Esophagus muscularis mucosa (tissue), 4 donors: ENCODE data around the gene MACROD2. TPM values are rescaled to one million over a fixed set of nuclear protein-coding genes. Genes with fewer than 3 reads are reported as not detected.

Source experiments
- DNase-seq: peaks from one replicate; pipeline ENCODE4 v3.0.0-alpha.2; 2017; ENCODE audit errors: extremely low spot score
- H3K27ac ChIP-seq, 4 donors: fragments of 200-600 bp; sonication (generic); replicated peaks in 1 of 4; 1 replicate in 3 of 4; 2 replicates in 1 of 4; pipeline ENCODE4 v1.5.1; 2016 to 2019; ENCODE audit warnings: mild to moderate bottlenecking in 1 of 4
- H3K27me3 ChIP-seq, 4 donors: fragments of 200-600 bp; sonication (generic); one replicate each; pipeline versions ENCODE4 v1.5.1 to v1.6.0; 2016 to 2019
- H3K36me3 ChIP-seq, 4 donors: fragments of 200-600 bp; sonication (generic); one replicate each; pipeline ENCODE4 v1.5.1; 2016 to 2019
- H3K4me1 ChIP-seq, 4 donors: fragments of 200-600 bp; sonication (generic); one replicate each; pipeline ENCODE4 v1.5.1; 2016 to 2019
- H3K4me3 ChIP-seq, 4 donors: fragments of 200-600 bp; sonication (generic); 1 replicate in 2 of 4; 2 replicates in 2 of 4; pipeline ENCODE4 v1.5.1; 2016 to 2019; ENCODE audit warnings: mild to moderate bottlenecking in 4 of 4, moderate library complexity in 1 of 4
- H3K9me3 ChIP-seq, 4 donors: fragments of 200-600 bp; sonication (generic); 1 replicate in 3 of 4; 2 replicates in 1 of 4; pipeline ENCODE4 v1.5.1; 2016 to 2019
- CTCF ChIP-seq, 3 experiments: fragments of 200-600 bp in 2 of 3; fragments of 450-650 bp in 1 of 3; sonication (generic) in 2 of 3; IDR thresholded peaks; one replicate each; pipeline ENCODE4 v1.5.1; 2017 to 2019; ENCODE audit warnings: antibody characterized with exemption in 3 of 3, mild to moderate bottlenecking in 2 of 3, moderate library complexity in 1 of 3
- EP300 ChIP-seq: sonication (generic); formaldehyde crosslinking; IDR thresholded peaks from one replicate; pipeline ENCODE4 v1.6.1; 2017; ENCODE audit warnings: antibody characterized with exemption
- POLR2A ChIP-seq: fragments of 450-650 bp; IDR thresholded peaks from one replicate; pipeline ENCODE4 v1.6.1; 2017; ENCODE audit warnings: antibody characterized with exemption, moderate library complexity, mild to moderate bottlenecking, low read depth
- POLR2AphosphoS5 ChIP-seq, 2 donors: sonication (generic); formaldehyde crosslinking; IDR thresholded peaks; one replicate each; pipeline ENCODE4 v1.6.1; 2017; ENCODE audit warnings: antibody characterized with exemption in 2 of 2
- WGBS: methylation state at CpG from one replicate; pipeline ENCODE4 v1.1.5; 2018; 5-methylcytosine and 5-hydroxymethylcytosine counted together
- intact Hi-C: fragments of 100-400 bp; cut with DNase I; formaldehyde crosslinking; loops from one replicate; pipeline ENCODE4 v1.15.1; 2023
- total RNA-seq, 4 donors: library from RNA; depleted of rRNA; stranded (reverse); fragments of >200 nt; gene quantifications; one replicate each; pipeline versions ENCODE4 v1.1.0 to v1.2.1, GENCODE V29; 2016

Gene MACROD2
- total RNA-seq, 4 donors from 2014 or later: 1.4 to 3.6 (median 2.6) TPM

- Histone ChIP-seq H3K4me1 (peaks cover 0 to 6% (median 0%) of the 10 kb centered on the region in 4 donors), H3K27ac (no peak overlapping the region), H3K36me3 (no peaks in the 10 kb centered on the region), H3K4me3 (no peak overlapping the region), H3K9me3 (no peaks in the 10 kb centered on the region), H3K27me3 (no peaks in the 10 kb centered on the region)
- no peak for TF ChIP-seq EP300
- TF ChIP-seq CTCF (IDR thresholded peaks at IDR 0.05): no peak
- TF ChIP-seq POLR2AphosphoS5 (IDR thresholded peaks at IDR 0.05): no peak
- no peak for TF ChIP-seq POLR2A
- no peak for DNase-seq
- intact Hi-C loops: no loop called here
These were observed 499.8 kb downstream of the MACROD2 start for GRCh38 chr20:14495066-14495465.

GRCh38 chr20:14497004-14497403 is 501.7 kb downstream of the MACROD2 start:
- Histone ChIP-seq H3K27ac (no peak overlapping the region), H3K9me3 (no peaks in the 10 kb centered on the region), H3K27me3 (no peaks in the 10 kb centered on the region), H3K36me3 (no peaks in the 10 kb centered on the region), H3K4me1 (peaks cover 0 to 6% (median 0%) of the 10 kb centered on the region in 4 donors), H3K4me3 (no peak overlapping the region)
- DNase-seq: no peak
- 79% methylated on average over 2 of the region's 2 CpGs for WGBS
- TF ChIP-seq CTCF (IDR thresholded peaks at IDR 0.05) (no peak), EP300 (no peak), POLR2A (no peak), POLR2AphosphoS5 (IDR thresholded peaks at IDR 0.05) (no peak)
- intact Hi-C loops: no loop called here

- WGBS: 81% methylated on average over 4 of the region's 4 CpGs
- no peaks in the 10 kb centered on the region for H3K27me3 ChIP-seq
- H3K36me3 ChIP-seq: no peaks in the 10 kb centered on the region
- DNase-seq: no peak
- no peak overlapping the region for H3K4me3 ChIP-seq
- no peaks in the 10 kb centered on the region for H3K9me3 ChIP-seq
- TF ChIP-seq POLR2AphosphoS5 (IDR thresholded peaks at IDR 0.05) (no peak), CTCF (IDR thresholded peaks at IDR 0.05) (no peak), EP300 (no peak), POLR2A (no peak)
- H3K27ac ChIP-seq: no peak overlapping the region
- intact Hi-C loops: no loop called here
- H3K4me1 ChIP-seq: peaks cover 0 to 4% (median 0%) of the 10 kb centered on the region in 4 donors
These were observed 503.5 kb downstream of the MACROD2 start for GRCh38 chr20:14498772-14499171.

- no peaks in the 10 kb centered on the region for H3K36me3 ChIP-seq
- H3K9me3 ChIP-seq: no peaks in the 10 kb centered on the region
- WGBS: 79% methylated on average over 1 of the region's 1 CpG
- TF ChIP-seq CTCF (IDR thresholded peaks at IDR 0.05) (no peak), EP300 (no peak), POLR2A (no peak), POLR2AphosphoS5 (IDR thresholded peaks at IDR 0.05) (no peak)
- intact Hi-C loops: no loop called here
- DNase-seq: no peak
- no peaks in the 10 kb centered on the region for H3K4me1 ChIP-seq
- H3K4me3 ChIP-seq: no peak overlapping the region
- no peaks in the 10 kb centered on the region for H3K27me3 ChIP-seq
- H3K27ac ChIP-seq: no peak overlapping the region
These were observed 510.2 kb downstream of the MACROD2 start for GRCh38 chr20:14505476-14505875.

GRCh38 chr20:14507711-14508110 is 512.4 kb downstream of the MACROD2 start:
- Histone ChIP-seq H3K27me3 (no peaks in the 10 kb centered on the region), H3K27ac (no peak overlapping the region), H3K36me3 (no peaks in the 10 kb centered on the region), H3K4me3 (no peak overlapping the region), H3K9me3 (no peaks in the 10 kb centered on the region), H3K4me1 (no peaks in the 10 kb centered on the region)
- intact Hi-C loops: no loop called here
- 93% methylated on average over 2 of the region's 2 CpGs for WGBS
- no peak for DNase-seq
- TF ChIP-seq CTCF (IDR thresholded peaks at IDR 0.05) (no peak), POLR2AphosphoS5 (IDR thresholded peaks at IDR 0.05) (no peak), POLR2A (no peak), EP300 (no peak)
